Heart right ventricle (tissue), 16 donors: ENCODE data around the gene TSPAN18. TPM values are rescaled to one million over a fixed set of nuclear protein-coding genes. Genes with fewer than 3 reads are reported as not detected.

Experiments
- ATAC-seq, 8 donors: fragments of 200-7000 bp; cut with Tn5 transposase; one replicate each; pipeline ENCODE4 v1.9.1; 2020; ENCODE audit warnings: mild to moderate bottlenecking in 8 of 8, moderate library complexity in 8 of 8, moderate number of reproducible peaks in 1 of 8
- DNase-seq, 2 donors: peaks; one replicate each; pipeline ENCODE4 v3.0.0-alpha.2; 2020
- H3K27ac ChIP-seq, 10 donors: fragments of 200-600 bp; sonication (generic) in 2 of 10; one replicate each; pipeline versions ENCODE4 v1.5.0 to v1.8.0; 2020 to 2022; ENCODE audit warnings: mild to moderate bottlenecking in 3 of 10
- H3K27me3 ChIP-seq, 7 donors: fragments of 200-600 bp; one replicate each; pipeline ENCODE4 v1.8.0; 2021 to 2022; ENCODE audit warnings: mild to moderate bottlenecking in 2 of 7
- H3K36me3 ChIP-seq, 9 donors: fragments of 200-600 bp; sonication (generic) in 1 of 9; one replicate each; pipeline versions ENCODE4 v1.5.0 to v1.8.0; 2020 to 2022; ENCODE audit warnings: mild to moderate bottlenecking in 2 of 9
- H3K4me1 ChIP-seq, 9 donors: fragments of 200-600 bp; sonication (generic) in 1 of 9; one replicate each; pipeline versions ENCODE4 v1.5.0 to v1.8.0; 2020 to 2022; ENCODE audit warnings: mild to moderate bottlenecking in 4 of 9
- H3K4me3 ChIP-seq, 10 donors: fragments of 200-600 bp; sonication (generic) in 2 of 10; one replicate each; pipeline versions ENCODE4 v1.5.0 to v1.8.0; 2020 to 2022; ENCODE audit warnings: mild to moderate bottlenecking in 7 of 10, moderate library complexity in 2 of 10
- H3K9me3 ChIP-seq, 11 donors: fragments of 200-600 bp in 10 of 11; sonication (generic) in 2 of 11; one replicate each; pipeline versions ENCODE4 v1.5.0 to v1.8.0; 2013 to 2022; ENCODE audit warnings: mild to moderate bottlenecking in 2 of 11, control low read depth in 1 of 11, moderate library complexity in 1 of 11
- CTCF ChIP-seq, 9 donors: fragments of 200-600 bp; sonication (generic) in 2 of 9; IDR thresholded peaks; one replicate each; pipeline versions ENCODE4 v1.5.0 to v1.8.0; 2021 to 2022; ENCODE audit warnings: antibody characterized with exemption in 9 of 9, mild to moderate bottlenecking in 5 of 9, moderate library complexity in 1 of 9
- WGBS, 2 donors: extraction: QIAGEN DNeasy Blood & Tissue Kit; methylation state at CpG; one replicate each; pipeline ENCODE4 v1.1.7; 2013; ENCODE audit warnings: inconsistent platforms in 1 of 2; 5-methylcytosine and 5-hydroxymethylcytosine counted together
- intact Hi-C, 10 donors: fragments of 100-400 bp; cut with DNase I; formaldehyde crosslinking; loops; one replicate each; pipeline versions ENCODE4 v1.11.1 to v1.14.2; 2022
- polyA plus RNA-seq, 2 donors: library from polyadenylated mRNA; stranded (reverse); fragments of 200-250 nt; gene quantifications; one replicate each; pipeline ENCODE4 v1.2.3, GENCODE V29; 2013
- total RNA-seq, 10 donors: library from RNA; stranded (reverse); fragmentation: NEBNext Ultra II Directional in 3 of 10; extraction: Animal tissue kit (Norgen Biotek cat#: 25700) in 3 of 10; gene quantifications; one replicate each; pipeline versions ENCODE4 v1.2.1 to v1.2.4, GENCODE V29; 2021 to 2023
- donor health status: Arrhythmogenic right ventricular cardiomyopathy.
- donor health status: ischemic (EF 13 %, LVEDD 7.1; RV severe dilation, severe dysfunction).
- donor health status: healthy with polysubstance abuse.
- donor health status: DM: no; HTN: yes; CAD: no.
- donor health status: DM: no; HTN: no; CAD: no.
- donor health status: ischemic (EF 25% LVEDD 6.9; RV normal size, moderate dysfunction).
- donor health status: ischemic (EF 25% LVEDD 5.7; RV mildly dilated, moderate dysfunction).
- donor health status: healthy.
- donor health status: DM: yes; HTN: yes; CAD: no.
- donor health status: Ischemic cardiomyopathy.
- donor health status: ischemic (EF 35%, LVEDD 5.7; RV mildly dilated, moderate dysfunction).
- donor health status: nonischemic (EF 11% LVEDD 7.7; RV severe dilation, severe dysfunction).
- donor health status: DM: yes; HTN: yes; CAD: no.
- donor health status: PGD.
- donor health status: ischemic (EF 29% LVEDD 5.4; RV normal size, mild dysfunction).
- donor health status: nonischemic (EF 23%, LVEDD 6.1; RV moderate dilation, normal function).

The TSPAN18 gene
- total and polyA plus RNA-seq, 12 donors = 37.7 to 140 (median 92.9) TPM

GRCh38 chr11:44832452-44832851, 105.7 kb downstream of the TSPAN18 start:
- WGBS, 2 donors = 58 to 71% methylated on average over 10 of the region's 10 CpGs
- H3K4me3 ChIP-seq = no peak overlapping the region
- peaks cover 12 to 58% (median 40%) of the 10 kb centered on the region in 9 donors for H3K4me1 ChIP-seq
- TF ChIP-seq CTCF (IDR thresholded peaks at IDR 0.05) = no peak
- ATAC-seq (no peak), DNase-seq (no peak)
- intact Hi-C loops = no loop called here
- H3K27me3 ChIP-seq = no peaks in the 10 kb centered on the region
- H3K9me3 ChIP-seq = peaks cover 0 to 8% (median 0%) of the 10 kb centered on the region in 11 donors
- no peaks in the 10 kb centered on the region for H3K36me3 ChIP-seq
- H3K27ac ChIP-seq = peak overlapping the region in 1 of 10 donors; percentile 17

GRCh38 chr11:44833221-44833876, 106.6 kb downstream of the TSPAN18 start:
- Histone ChIP-seq H3K4me1 (peaks cover 12 to 55% (median 37%) of the 10 kb centered on the region in 9 donors), H3K36me3 (no peaks in the 10 kb centered on the region), H3K27me3 (no peaks in the 10 kb centered on the region), H3K27ac (peak overlapping the region in 3 of 10 donors; percentile 17 to 77 (median 76)), H3K4me3 (no peak overlapping the region), H3K9me3 (peaks cover 0 to 8% (median 0%) of the 10 kb centered on the region in 11 donors)
- 71 to 73% methylated on average over 6 of the region's 6 CpGs for WGBS, 2 donors
- ATAC-seq = no peak
- intact Hi-C loops = no loop called here
- DNase-seq = no peak
- no peak for TF ChIP-seq CTCF (IDR thresholded peaks at IDR 0.05)

GRCh38 chr11:44833877-44834452, 107.2 kb downstream of the TSPAN18 start:
- peak overlapping the region in 6 of 10 donors; percentile 6 to 77 (median 58) for H3K27ac ChIP-seq
- no peak overlapping the region for H3K4me3 ChIP-seq
- TF ChIP-seq CTCF (IDR thresholded peaks at IDR 0.05) = no peak
- ATAC-seq (peak in 3 of 8 donors; percentile 29 to 35 (median 31)), DNase-seq (no peak)
- H3K4me1 ChIP-seq = peaks cover 12 to 55% (median 37%) of the 10 kb centered on the region in 9 donors
- intact Hi-C loops = no loop called here
- WGBS, 2 donors = 48 to 58% methylated on average over 8 of the region's 8 CpGs
- no peaks in the 10 kb centered on the region for H3K27me3 ChIP-seq
- H3K36me3 ChIP-seq = no peaks in the 10 kb centered on the region
- peaks cover 0 to 8% (median 0%) of the 10 kb centered on the region in 11 donors for H3K9me3 ChIP-seq

- Histone ChIP-seq H3K27ac (peak overlapping the region in 6 of 10 donors; percentile 6 to 77 (median 47)), H3K4me3 (no peak overlapping the region), H3K36me3 (no peaks in the 10 kb centered on the region), H3K27me3 (no peaks in the 10 kb centered on the region), H3K4me1 (peaks cover 12 to 60% (median 38%) of the 10 kb centered on the region in 9 donors), H3K9me3 (peaks cover 0 to 8% (median 0%) of the 10 kb centered on the region in 11 donors)
- DNase-seq = no peak
- WGBS, 2 donors = 50 to 54% methylated on average over 6 of the region's 6 CpGs
- no peak for TF ChIP-seq CTCF (IDR thresholded peaks at IDR 0.05)
- intact Hi-C loops = no loop called here
- ATAC-seq = peak in 7 of 8 donors; percentile 32 to 63 (median 43)
Measured at GRCh38 chr11:44834846-44835245, 108.1 kb downstream of the TSPAN18 start.
